ENCODE results near the gene MEF2B.

The MEF2B gene

GRCh38 chr19:19096641-19097627, 73.1 kb downstream of the MEF2B start:
- no peak for DNase-seq

- DNase-seq: no peak
Observed at GRCh38 chr19:19095691-19096090, 74.4 kb downstream of the MEF2B start.

Measured in CD4-positive, alpha-beta T cell treated with Interleukin-17A for 4 hours (primary cell).